SK-N-MC (cell line): Measurements from ENCODE around the gene KIF18A.

Experiments
- EZH2 ChIP-seq: fragments of 200-600 bp; sonication (generic); IDR thresholded peaks from one replicate; pipeline ENCODE4 v1.6.1; 2017; ENCODE audit warnings: antibody characterized with exemption
- FOXP2 ChIP-seq: optimal IDR thresholded peaks from 2 replicates; pipeline ENCODE3; 2011; ENCODE audit warnings: mild to moderate bottlenecking, moderate library complexity; ENCODE audit not compliant: insufficient read depth; ENCODE audit errors: extremely low read length, control extremely low read depth
- POLR2AphosphoS5 ChIP-seq: IDR thresholded peaks from 2 replicates; pipeline ENCODE4 v1.6.1; 2012; ENCODE audit warnings: mild to moderate bottlenecking, low read depth, low read length, borderline replicate concordance

GRCh38 chr11:28072321-28072720 lies 35.6 kb downstream of the KIF18A start:
- TF ChIP-seq POLR2AphosphoS5: no peak
- no peak for TF ChIP-seq EZH2
- TF ChIP-seq FOXP2: no peak
